ENCODE data around the gene ZAP70.

The ZAP70 gene

DNA sequence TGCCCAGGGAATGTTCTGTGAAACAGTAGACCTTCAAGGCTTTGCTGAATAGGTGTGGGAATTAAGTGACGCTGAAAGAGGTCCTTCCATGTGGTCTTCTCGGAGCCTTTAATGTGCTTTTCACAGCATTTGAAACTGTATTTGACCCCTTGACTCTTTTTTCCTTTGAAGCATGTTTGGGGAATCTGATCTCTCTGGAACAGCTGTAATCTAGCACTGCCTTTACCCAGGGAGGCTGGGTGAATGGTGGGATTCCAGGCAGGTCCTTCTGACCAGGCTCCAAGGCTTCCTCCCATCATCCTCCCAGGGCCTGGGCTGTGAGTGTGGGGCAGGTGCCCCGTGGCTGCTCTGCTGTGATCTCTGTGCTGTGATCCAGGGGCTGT, 4.2 kb downstream of the ZAP70 start:
- no peak overlapping the region for H2BK15ac ChIP-seq (ENCODE audit: low read depth, poor library complexity, severe bottlenecking)
- H3K4ac ChIP-seq (ENCODE audit: low read depth in 1 of 2, low read length in 2 of 2) = no peak overlapping the region
- H3K36me3 ChIP-seq (ENCODE audit: control insufficient read depth in 1 of 2, insufficient read depth in 2 of 2, low read depth in 1 of 2, low read length in 2 of 2) = no peaks in the 10 kb centered on the region
- WGBS = 58% methylated on average over 3 of the region's 3 CpGs
- H3K9me3 ChIP-seq (ENCODE audit: control insufficient read depth, low read length) = no peaks in the 10 kb centered on the region
- peaks cover 12 to 46% of the 10 kb centered on the region in 2 experiments for H3K27me3 ChIP-seq (ENCODE audit: control insufficient read depth in 1 of 2, insufficient read depth in 1 of 2, low read length in 2 of 2)
- H2BK5ac ChIP-seq (ENCODE audit: low read depth, low read length, poor library complexity, severe bottlenecking) = no peak overlapping the region
- H4K8ac ChIP-seq (ENCODE audit: low read length) = no peak overlapping the region
- H2BK12ac ChIP-seq (ENCODE audit: low read length in 2 of 2) = no peak overlapping the region
- H4K91ac ChIP-seq (ENCODE audit: low read length) = no peak overlapping the region
- no peak overlapping the region for H3K9ac ChIP-seq (ENCODE audit: low read length)
- H3K14ac ChIP-seq (ENCODE audit: low read length in 2 of 2) = no peak overlapping the region
- H2BK120ac ChIP-seq (ENCODE audit: low read depth, low read length) = no peak overlapping the region
- no peak overlapping the region for H3K18ac ChIP-seq (ENCODE audit: low read depth in 1 of 2, low read length in 2 of 2)
- no peak for DNase-seq
- no peak overlapping the region for H2AK5ac ChIP-seq (ENCODE audit: low read length, severe bottlenecking)
- H3K23ac ChIP-seq (ENCODE audit: low read length in 2 of 2) = no peak overlapping the region
- peaks cover 2% of the 10 kb centered on the region for H3K4me1 ChIP-seq (ENCODE audit: control insufficient read depth, insufficient read depth, low read depth, low read length)
- no peak overlapping the region for H3K4me3 ChIP-seq (ENCODE audit: insufficient read depth in 1 of 2, low read depth in 1 of 2, low read length in 2 of 2)
- H3K4me2 ChIP-seq (ENCODE audit: low read length, poor library complexity, severe bottlenecking) = no peak overlapping the region
- no peak overlapping the region for H3K27ac ChIP-seq (ENCODE audit: low read length, poor library complexity, severe bottlenecking)
- no peak overlapping the region for H2AFZ ChIP-seq (ENCODE audit: low read depth, low read length)
- H3K79me1 ChIP-seq (replicated peaks; ENCODE audit: low read length, poor library complexity, severe bottlenecking) = no peaks in the 10 kb centered on the region

DNA sequence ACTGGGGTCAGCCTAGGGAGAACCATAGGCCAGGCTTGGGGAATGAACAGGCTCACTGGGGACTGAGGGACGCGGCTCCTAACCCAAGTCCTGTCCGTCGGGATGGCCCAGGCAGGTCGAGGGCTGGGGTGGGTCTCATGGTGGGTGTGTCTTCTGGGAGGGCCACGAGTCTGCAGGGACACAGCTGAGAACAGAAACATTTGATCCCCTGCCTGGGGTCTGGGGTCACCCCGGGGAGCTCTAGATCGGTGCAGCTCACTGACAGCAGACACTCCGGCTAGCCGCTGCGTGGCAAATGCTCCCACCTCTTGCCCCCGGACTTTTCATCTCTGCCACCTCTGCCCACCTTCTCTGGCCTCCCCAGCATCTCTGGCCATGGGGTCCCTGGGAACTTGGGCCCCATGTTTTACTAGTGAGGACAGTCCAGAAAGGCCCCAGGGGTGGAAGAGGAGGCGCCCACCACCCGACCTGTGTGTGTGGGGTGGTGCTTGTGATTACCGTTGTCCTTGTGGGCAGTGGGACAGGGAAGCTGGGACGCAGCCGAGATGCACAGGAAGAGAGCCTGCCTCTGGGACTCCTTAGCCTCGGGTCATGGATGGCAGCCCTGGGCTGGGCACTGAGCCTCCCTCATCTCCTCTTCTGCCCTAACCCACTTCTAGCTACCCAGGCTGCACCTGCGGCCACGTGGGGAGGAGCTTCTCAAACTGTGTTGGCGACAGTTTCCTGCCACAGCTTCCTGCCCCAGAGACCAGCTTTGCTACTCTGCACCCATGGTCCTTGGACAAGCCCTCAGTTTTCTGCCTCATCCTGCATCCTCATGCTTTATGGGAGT, 4.9 kb downstream of the ZAP70 start:
- Histone ChIP-seq H3K4me1 (ENCODE audit: control insufficient read depth, insufficient read depth, low read depth, low read length) (peaks cover under 1% of the 10 kb centered on the region), H3K18ac (ENCODE audit: low read depth in 1 of 2, low read length in 2 of 2) (no peak overlapping the region), H3K9me3 (ENCODE audit: control insufficient read depth, low read length) (no peaks in the 10 kb centered on the region), H2AFZ (ENCODE audit: low read depth, low read length) (no peak overlapping the region), H3K27me3 (ENCODE audit: control insufficient read depth in 1 of 2, insufficient read depth in 1 of 2, low read length in 2 of 2) (peaks cover 12 to 50% of the 10 kb centered on the region in 2 experiments), H3K79me1 (replicated peaks; ENCODE audit: low read length, poor library complexity, severe bottlenecking) (no peaks in the 10 kb centered on the region), H4K91ac (ENCODE audit: low read length) (no peak overlapping the region), H3K14ac (ENCODE audit: low read length in 2 of 2) (no peak overlapping the region), H3K27ac (ENCODE audit: low read length, poor library complexity, severe bottlenecking) (no peak overlapping the region), H2AK5ac (ENCODE audit: low read length, severe bottlenecking) (no peak overlapping the region), H2BK15ac (ENCODE audit: low read depth, poor library complexity, severe bottlenecking) (no peak overlapping the region), H3K4me3 (ENCODE audit: insufficient read depth in 1 of 2, low read depth in 1 of 2, low read length in 2 of 2) (no peak overlapping the region), H2BK12ac (ENCODE audit: low read length in 2 of 2) (no peak overlapping the region), H3K9ac (ENCODE audit: low read length) (no peak overlapping the region), H2BK120ac (ENCODE audit: low read depth, low read length) (no peak overlapping the region), H3K4me2 (ENCODE audit: low read length, poor library complexity, severe bottlenecking) (no peak overlapping the region), H4K8ac (ENCODE audit: low read length) (no peak overlapping the region), H3K4ac (ENCODE audit: low read depth in 1 of 2, low read length in 2 of 2) (no peak overlapping the region), H3K36me3 (ENCODE audit: control insufficient read depth in 1 of 2, insufficient read depth in 2 of 2, low read depth in 1 of 2, low read length in 2 of 2) (no peaks in the 10 kb centered on the region), H2BK5ac (ENCODE audit: low read depth, low read length, poor library complexity, severe bottlenecking) (no peak overlapping the region), H3K23ac (ENCODE audit: low read length in 2 of 2) (no peak overlapping the region)
- WGBS = 86% methylated on average over 21 of the region's 21 CpGs
- no peak for DNase-seq

DNA sequence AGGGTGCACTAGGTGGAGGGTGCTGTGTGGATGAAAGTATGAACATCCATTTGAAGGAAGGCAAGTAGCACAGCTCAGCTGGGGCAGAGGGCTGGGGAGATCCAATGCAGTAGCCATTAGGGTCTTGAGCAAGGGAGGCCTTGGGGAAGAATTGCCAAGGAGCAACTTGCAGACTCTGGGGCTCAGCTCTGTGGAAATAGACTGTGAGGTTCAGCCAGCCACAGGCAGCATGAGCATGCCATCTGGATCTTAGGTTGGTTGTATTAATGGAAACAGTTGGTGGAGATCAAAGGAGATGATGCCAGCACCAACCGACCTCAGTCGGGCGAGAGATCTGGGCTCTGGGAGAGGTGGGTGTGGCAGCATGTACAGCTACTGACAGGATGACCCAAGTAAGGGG, 5.6 kb downstream of the ZAP70 start:
- Histone ChIP-seq H2BK15ac (ENCODE audit: low read depth, poor library complexity, severe bottlenecking) (no peak overlapping the region), H3K9ac (ENCODE audit: low read length) (no peak overlapping the region), H3K4ac (ENCODE audit: low read depth in 1 of 2, low read length in 2 of 2) (no peak overlapping the region), H3K14ac (ENCODE audit: low read length in 2 of 2) (no peak overlapping the region), H2BK5ac (ENCODE audit: low read depth, low read length, poor library complexity, severe bottlenecking) (no peak overlapping the region), H3K9me3 (ENCODE audit: control insufficient read depth, low read length) (no peaks in the 10 kb centered on the region), H2BK120ac (ENCODE audit: low read depth, low read length) (no peak overlapping the region), H3K23ac (ENCODE audit: low read length in 2 of 2) (peak overlapping the region in 1 of 2 experiments; percentile 64), H3K79me1 (replicated peaks; ENCODE audit: low read length, poor library complexity, severe bottlenecking) (no peaks in the 10 kb centered on the region), H2AK5ac (ENCODE audit: low read length, severe bottlenecking) (no peak overlapping the region), H4K91ac (ENCODE audit: low read length) (no peak overlapping the region), H3K27ac (ENCODE audit: low read length, poor library complexity, severe bottlenecking) (no peak overlapping the region), H3K18ac (ENCODE audit: low read depth in 1 of 2, low read length in 2 of 2) (peak overlapping the region in 1 of 2 experiments; percentile 38), H4K8ac (ENCODE audit: low read length) (no peak overlapping the region), H2BK12ac (ENCODE audit: low read length in 2 of 2) (no peak overlapping the region), H3K36me3 (ENCODE audit: control insufficient read depth in 1 of 2, insufficient read depth in 2 of 2, low read depth in 1 of 2, low read length in 2 of 2) (no peaks in the 10 kb centered on the region), H3K27me3 (ENCODE audit: control insufficient read depth in 1 of 2, insufficient read depth in 1 of 2, low read length in 2 of 2) (peaks cover 12 to 56% of the 10 kb centered on the region in 2 experiments), H3K4me1 (ENCODE audit: control insufficient read depth, insufficient read depth, low read depth, low read length) (no peaks in the 10 kb centered on the region), H3K4me2 (ENCODE audit: low read length, poor library complexity, severe bottlenecking) (no peak overlapping the region), H2AFZ (ENCODE audit: low read depth, low read length) (no peak overlapping the region), H3K4me3 (ENCODE audit: insufficient read depth in 1 of 2, low read depth in 1 of 2, low read length in 2 of 2) (no peak overlapping the region)
- no peak for DNase-seq
- 96% methylated on average over 3 of the region's 3 CpGs for WGBS

DNA sequence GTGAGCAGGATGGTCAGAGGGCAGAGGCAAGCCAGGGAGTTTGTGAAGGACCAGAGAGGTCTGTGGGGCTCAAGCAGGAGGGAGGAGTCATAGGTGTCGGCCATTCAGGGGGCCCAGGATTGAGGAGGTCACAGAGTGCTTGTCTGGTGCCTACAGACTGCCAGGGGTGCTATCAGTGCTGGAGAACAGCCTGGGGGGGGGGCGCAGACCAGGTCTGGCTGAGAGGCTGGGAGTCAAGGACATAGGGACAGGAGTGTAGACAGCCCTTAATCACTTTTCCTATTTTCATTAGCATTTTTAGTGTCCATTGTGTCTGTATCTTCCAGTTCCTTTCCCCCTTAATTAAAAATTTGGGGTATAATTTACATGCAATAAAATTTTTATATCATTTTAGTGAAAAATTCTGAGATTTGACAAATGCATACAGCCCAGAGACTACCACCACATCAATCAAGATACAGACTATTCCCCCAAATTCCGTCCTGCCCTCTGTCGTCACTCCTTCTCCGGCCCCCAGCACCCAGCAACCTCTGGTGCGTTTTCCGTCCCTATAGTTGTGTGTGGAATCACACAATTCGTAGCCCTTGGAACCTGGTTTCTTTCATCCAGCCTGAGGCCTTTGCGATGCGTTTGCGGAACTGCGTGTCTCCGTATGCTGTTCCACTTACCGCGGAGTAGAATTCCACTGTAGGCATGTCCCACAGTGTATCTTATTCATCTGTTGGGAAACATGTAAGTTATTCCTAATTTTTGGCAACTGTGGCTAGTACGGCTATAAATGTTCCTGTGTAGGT, 6.2 kb downstream of the ZAP70 start:
- Histone ChIP-seq H3K9ac (ENCODE audit: low read length) (no peak overlapping the region), H2BK12ac (ENCODE audit: low read length in 2 of 2) (no peak overlapping the region), H4K8ac (ENCODE audit: low read length) (no peak overlapping the region), H3K9me3 (ENCODE audit: control insufficient read depth, low read length) (no peaks in the 10 kb centered on the region), H2BK5ac (ENCODE audit: low read depth, low read length, poor library complexity, severe bottlenecking) (no peak overlapping the region), H3K4me1 (ENCODE audit: control insufficient read depth, insufficient read depth, low read depth, low read length) (no peaks in the 10 kb centered on the region), H4K91ac (ENCODE audit: low read length) (no peak overlapping the region), H3K18ac (ENCODE audit: low read depth in 1 of 2, low read length in 2 of 2) (no peak overlapping the region), H3K4me2 (ENCODE audit: low read length, poor library complexity, severe bottlenecking) (no peak overlapping the region), H3K4ac (ENCODE audit: low read depth in 1 of 2, low read length in 2 of 2) (no peak overlapping the region), H2BK15ac (ENCODE audit: low read depth, poor library complexity, severe bottlenecking) (no peak overlapping the region), H3K14ac (ENCODE audit: low read length in 2 of 2) (no peak overlapping the region), H2AFZ (ENCODE audit: low read depth, low read length) (no peak overlapping the region), H3K36me3 (ENCODE audit: control insufficient read depth in 1 of 2, insufficient read depth in 2 of 2, low read depth in 1 of 2, low read length in 2 of 2) (no peaks in the 10 kb centered on the region), H3K27ac (ENCODE audit: low read length, poor library complexity, severe bottlenecking) (no peak overlapping the region), H3K27me3 (ENCODE audit: control insufficient read depth in 1 of 2, insufficient read depth in 1 of 2, low read length in 2 of 2) (peaks cover 12 to 56% of the 10 kb centered on the region in 2 experiments), H3K79me1 (replicated peaks; ENCODE audit: low read length, poor library complexity, severe bottlenecking) (no peaks in the 10 kb centered on the region), H2BK120ac (ENCODE audit: low read depth, low read length) (no peak overlapping the region), H3K23ac (ENCODE audit: low read length in 2 of 2) (peak overlapping the region in 1 of 2 experiments; percentile 64), H3K4me3 (ENCODE audit: insufficient read depth in 1 of 2, low read depth in 1 of 2, low read length in 2 of 2) (no peak overlapping the region), H2AK5ac (ENCODE audit: low read length, severe bottlenecking) (no peak overlapping the region)
- 95% methylated on average over 15 of the region's 16 CpGs for WGBS
- DNase-seq = no peak
